GM18498 (cell line): ENCODE results near the gene SPAG5.

Experiments
- ATAC-seq: cut with Tn5 transposase; IDR thresholded peaks from one replicate; pipeline ENCODE4 v1.9.1; 2021; ENCODE audit warnings: mild to moderate bottlenecking, moderate library complexity; ENCODE audit not compliant: unreplicated experiment

Gene SPAG5

DNA sequence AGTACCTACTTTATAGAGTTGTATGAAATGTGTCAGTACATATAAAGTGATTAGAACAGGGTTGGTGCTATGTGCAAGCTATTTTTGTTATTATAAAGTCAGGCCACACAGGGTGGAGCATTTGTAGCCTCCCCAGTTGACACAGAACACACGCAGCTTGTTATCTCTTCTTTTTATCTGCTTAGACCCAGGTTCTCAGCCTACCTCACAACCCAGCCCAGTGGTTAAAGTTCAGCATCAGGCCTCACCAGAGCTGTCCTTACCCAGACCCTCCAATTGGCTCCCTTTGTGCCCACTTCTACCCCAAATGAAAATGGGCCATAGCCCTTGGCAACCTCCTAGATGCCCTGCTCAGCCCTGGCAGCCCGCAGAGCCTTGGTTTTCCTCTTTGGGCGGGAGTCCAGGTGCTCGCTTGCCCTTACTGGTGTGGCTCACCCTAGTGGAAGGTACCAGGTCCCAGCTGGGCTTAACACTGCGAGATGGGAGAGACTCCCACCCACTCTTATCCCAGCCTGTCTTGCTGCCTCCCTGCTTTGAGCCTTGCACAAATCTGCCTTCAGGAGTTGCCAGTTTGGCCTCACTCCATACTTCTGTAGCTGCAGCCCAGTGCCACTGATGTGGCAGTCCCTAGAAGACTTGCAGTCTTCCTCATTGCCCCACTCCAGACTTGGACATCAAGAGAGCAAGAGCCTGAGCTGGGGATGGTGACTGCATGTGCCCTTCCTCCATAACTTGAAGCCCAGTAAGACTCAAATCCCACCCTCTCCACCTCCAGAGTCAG is 26.4 kb downstream of the SPAG5 start:
- ATAC-seq: no peak

DNA sequence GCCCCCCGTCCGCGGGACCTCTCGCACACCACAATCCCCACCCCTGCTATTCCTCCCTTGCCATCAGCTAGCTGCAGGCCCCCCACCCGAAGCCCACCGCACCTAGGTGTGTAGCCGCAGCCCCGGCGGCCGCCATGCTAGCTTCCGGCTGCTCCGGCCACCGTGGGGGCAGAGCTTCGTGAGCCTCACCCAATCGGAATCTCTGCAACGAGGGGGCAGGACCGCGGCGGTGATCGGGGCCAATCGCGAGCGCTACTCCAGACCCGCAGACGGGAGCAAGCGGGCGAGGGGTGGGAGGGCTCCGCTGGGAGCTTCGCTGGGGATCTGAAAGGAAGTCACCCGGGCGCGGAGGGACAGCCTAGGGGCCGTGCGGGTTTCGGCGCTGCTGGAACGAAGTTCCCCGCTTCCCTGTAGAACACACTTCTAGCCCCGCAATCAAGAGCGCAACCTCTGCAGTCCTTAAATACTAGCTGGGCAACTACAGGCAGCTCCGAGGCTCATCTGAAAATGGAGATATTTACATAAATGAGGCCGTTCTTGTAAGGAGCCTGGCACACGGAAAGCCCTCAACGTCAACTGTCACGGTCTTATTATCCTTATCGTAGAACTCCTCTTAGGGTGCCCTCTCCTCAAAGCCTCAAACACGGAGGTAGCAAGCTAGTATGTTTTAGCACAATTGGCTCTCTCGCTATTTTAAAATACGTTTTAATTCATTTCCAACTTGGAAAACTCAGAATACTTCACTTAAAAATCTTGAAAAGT is 27.3 kb downstream of the SPAG5 start, which contains the start of gene PIGS:
TSS of gene PIGS (minus strand) at position 164 of the 762 bp plus-strand sequence. CDS start at position 136, 28 bp downstream.
- ATAC-seq: peak; percentile 82

DNA sequence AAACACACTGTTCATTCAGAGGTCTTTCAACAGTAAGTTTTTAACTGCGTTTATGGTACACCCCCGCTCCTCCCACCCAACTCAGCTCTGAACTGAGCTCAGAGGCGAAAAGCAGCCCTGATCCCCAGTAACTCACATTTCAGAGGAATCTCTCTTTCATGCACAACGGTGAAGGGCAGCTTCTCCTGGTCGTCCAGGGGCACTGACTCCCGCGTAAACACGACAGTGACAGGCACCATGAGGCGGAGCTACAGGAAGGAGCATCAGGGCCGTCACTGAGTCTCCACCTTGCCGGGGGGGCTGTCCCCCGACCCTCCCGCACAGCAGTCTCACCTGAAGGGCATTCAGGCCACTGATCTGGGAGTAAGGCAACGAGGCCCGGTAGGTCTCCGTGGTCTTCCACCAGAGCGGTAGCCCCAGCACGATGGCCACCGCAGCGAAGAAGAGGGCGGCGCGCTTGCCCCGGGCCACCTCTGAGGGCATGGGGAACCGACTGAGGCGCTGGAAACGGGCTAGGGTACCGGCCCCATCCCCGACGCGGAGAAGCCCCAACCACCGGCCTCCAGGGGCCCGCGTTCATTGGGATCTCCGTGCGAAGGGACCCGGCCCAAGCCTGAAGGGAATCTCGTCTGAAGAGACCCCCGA is 28.0 kb downstream of the SPAG5 start:
- peak; percentile 39 for ATAC-seq

DNA sequence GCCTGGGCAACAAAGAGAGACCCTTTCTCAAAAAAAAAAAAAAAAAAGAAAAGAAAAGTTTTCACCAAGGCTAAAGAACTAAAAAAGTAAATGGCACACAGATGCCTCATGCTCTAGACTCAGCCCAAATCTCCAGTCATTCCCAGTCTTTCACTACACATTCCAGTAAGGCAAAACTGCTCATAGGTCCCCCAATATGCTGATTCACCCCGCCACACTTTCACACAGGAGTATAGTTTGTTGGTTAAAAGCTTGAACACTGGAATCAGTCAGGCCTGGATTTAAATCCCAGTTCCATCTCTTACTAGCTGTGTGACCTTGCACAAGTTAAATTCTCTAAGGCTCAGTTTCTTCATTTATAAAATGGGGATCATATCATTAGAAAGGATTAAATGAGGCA is 29.4 kb downstream of the SPAG5 start:
- no peak for ATAC-seq

DNA sequence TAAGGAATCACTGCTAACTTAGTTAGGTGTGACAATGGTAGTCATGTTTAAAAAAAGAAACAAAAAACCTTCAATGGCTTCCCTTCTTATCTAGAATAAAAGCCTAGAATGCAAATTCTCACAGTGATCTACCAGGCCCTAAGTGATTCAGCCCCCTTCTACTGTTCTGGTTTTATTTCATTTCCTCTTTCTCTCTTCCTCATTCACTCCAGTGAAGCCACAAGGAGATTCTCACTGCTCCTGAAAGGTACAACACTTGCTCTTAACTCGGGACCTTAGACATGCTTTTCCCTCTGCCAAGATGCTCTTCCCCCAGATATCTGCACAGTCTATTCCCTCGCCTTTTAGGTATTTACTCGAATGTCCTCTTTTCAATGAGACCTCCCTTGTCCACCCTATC is 31.2 kb downstream of the SPAG5 start:
- no peak for ATAC-seq

DNA sequence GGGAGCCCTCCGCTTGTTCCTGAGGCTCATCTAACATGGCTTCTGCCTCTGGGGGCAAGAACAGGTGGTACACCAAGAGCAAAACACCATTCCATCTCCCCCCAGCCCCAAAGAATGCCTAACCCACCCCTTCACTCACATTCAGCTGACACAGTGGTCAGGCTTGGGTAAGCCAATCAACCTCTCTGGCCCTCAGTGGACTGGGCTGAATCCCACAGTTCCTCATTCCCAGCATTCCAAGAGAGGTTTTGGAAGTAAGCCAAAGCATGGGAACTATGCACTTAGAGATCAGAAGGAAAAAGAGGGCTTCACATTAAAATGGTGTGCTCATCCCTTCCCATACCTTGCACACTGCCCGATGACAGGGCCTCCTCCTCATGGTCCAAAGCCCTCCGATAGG is 35.4 kb downstream of the SPAG5 start:
- no peak for ATAC-seq

DNA sequence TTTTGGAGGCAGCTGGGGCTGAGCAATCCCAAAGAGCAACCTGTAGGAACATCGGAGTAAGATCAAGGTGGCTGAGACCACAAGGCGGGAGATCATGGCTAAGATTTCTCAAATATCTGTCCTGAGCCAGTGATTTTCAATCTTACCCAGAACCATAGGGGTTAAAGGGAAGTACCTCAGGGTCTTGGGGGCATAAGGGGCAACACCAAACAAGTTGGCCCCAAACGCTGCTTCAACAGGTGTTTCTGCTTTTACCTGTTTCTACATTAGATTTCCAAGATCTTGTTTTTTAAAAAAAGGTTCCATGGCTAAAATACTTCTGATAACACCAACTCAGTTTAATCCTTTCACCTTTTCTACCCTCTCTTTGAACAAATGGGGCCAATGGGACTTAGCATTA is 43.8 kb downstream of the SPAG5 start:
- no peak for ATAC-seq

DNA sequence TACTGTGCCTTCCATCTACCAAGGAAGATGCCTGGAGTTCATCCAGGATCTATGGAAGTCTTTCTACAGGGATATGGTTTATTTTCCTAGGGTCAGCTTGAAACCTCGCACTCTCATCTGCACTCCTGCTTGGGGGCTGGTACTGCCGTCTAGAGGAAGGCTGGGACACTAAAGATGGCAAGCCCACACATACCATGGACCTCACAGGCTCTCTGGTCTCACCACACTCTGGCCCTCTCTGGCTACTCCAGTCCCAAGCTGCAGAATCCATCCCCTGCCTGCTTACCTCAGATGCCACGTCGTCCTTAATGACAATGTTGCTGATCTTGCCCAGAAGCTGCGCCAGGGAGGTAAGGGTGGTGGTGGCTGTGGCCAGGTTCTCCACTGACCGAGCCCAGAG is 44.3 kb downstream of the SPAG5 start:
- no peak for ATAC-seq

DNA sequence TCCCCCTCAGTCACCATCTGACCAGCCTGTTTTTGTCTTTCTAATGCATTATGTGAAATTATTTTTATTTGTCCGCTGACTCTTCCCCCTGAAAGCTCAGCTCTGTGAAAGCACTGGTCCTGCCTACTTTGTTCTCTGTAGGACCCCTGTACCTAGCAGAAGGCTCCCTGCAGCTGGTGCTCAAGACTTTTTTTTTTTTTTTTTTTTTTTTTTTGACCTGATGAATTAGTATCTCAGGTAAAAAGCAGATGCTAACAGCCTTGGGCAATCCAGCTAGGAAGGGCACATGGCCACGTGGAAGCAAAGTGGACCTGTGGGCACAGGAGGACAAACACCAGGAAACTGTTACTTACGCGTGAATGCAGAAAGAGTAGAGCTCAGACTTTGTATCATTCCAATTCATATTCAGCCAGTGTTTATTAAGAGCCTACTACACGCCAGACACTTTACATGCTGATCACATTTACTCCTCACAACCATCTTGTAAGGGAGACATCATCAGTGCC is 45.8 kb downstream of the SPAG5 start:
- ATAC-seq: no peak

DNA sequence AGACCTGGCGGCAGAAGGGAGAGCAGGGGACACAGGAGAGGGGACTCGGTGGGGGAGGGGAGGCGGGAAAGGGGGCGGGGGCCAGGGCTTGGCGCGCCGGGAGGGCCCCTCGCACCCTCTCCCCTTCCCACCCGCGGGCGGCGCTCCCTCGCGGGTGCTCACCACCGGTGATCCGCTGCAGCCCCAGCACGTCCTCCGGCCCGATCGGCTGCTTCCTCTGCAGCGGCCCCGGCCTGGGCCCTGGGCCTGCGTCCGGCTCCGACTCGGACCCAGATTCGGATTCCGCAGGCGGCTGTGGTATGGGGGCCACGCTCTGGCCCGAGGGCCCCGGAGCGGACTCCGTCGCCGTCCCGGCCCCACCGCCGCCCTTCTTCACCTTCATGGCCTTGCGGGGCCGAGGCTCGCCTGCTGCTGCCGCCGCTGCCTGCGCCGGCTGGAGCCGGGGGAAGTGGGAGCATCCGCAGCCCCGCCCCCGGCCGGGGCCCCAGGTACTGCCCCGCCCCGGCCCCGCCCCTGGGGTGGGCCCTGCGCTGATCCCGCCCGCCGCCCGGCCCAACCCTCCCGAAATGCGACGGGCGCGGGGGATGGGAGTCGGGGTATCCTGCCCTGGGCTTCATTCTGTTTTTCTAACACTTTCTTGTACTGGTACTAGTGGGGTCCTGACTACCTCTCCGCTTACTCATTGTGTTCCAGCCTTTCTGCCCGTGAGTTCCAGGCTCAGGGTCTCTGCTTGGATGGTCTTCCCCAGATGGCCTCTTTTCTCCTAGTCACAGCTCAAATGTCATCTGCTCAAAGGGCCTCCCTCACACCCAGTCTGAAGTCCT is 46.4 kb downstream of the SPAG5 start, which contains the start of gene UNC119:
TSS of gene UNC119 (minus strand) at position 449 of the 824 bp plus-strand sequence. CDS start at position 382, 67 bp downstream.
- ATAC-seq: peak; percentile 74

DNA sequence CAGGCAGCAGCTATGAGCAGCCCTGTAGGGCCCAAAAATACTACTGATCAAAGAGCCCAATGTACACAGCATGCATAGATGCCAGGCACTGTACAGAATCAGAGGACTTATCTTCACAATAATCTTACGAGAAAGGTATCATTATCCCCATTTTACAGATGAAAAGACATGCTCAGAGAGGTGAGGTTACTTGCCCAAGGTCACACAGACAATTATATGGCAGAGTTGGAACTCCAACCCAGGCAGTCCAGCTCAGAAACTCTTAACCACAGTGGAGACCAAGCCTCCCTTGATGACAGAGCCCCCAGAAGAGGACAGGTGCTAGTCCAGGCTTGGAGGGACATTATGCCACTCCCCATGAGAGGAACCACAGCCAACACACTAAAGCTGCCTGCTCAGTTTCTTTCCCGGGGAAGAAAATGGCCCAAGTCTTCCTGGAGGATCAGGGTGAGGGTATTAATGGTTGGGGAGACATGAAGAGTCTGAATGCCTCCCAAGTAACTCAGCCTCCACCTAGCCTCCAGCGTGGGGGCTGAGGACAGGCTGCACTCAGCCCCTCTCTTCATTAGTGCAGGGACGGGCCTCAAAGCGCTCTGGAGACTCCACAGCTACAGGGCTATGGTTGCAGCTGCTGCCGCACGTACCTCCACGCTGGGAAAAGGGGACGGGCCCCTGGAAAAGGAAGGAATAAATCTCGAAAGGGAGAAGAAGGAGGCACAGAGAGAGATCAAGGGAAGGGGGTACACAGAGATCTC is 47.2 kb downstream of the SPAG5 start:
- no peak for ATAC-seq

DNA sequence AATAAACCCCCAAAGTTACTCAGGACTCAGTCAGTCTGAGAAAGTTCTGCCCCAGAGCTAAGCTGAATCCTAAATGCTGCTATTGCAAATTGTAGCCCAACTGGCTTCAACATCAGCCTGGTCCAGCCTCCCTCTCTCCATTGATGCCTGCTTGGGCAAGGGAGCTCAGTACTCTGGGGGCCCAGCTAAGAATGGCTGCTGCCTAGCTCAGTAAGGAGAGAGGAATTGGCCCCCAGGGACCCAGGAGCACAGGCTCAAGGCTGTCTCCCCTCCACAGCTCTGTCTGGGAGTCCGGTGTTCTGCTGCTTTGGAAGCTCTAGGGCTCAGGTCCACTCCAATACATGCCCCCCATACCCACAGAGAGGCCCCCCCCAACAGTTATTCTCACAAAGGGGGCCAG is 48.0 kb downstream of the SPAG5 start:
- ATAC-seq: no peak

DNA sequence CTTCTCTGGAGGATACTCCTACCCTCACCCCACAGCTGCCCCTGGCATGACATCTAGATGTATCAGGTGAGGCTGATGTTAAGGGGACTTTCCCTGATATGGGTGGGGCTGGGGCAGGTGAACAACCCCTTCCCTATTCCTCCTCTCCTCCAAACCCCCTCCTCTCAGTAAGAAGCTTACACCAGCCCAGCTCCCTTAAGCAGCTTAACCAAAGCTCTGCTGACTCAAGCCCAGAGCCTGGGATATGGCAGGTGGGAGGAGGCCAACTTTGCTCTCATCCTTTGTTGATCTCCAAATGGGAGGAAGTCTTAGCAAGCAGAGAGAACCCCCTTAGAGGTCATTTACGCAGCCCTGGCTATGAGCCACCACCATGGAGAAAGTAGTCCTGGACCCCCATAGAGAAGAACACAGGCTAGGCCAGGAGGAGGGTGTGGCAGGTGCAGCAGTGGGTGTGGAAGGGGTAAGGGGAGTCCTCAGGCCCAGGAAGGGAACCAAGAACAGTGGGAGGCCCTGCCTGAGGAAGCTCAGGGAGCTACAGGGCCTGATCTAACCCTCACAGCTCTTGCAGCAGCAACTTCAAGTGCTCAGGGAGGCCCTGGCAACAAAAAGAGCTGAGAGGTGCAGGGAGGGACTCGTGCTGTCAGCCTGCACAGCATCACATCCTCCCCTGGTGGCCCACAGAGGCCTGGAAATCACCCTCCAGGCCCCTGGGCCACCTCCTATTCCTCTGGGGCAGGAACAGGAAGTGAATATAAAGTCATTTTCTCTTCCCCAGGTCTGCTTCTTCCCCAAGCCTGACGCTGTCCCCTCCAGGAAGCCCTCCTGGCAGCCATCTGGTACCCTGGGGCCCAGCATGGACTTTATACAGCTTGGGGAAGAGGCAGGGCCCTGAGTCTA is 49.3 kb downstream of the SPAG5 start:
- peak; percentile 34 for ATAC-seq

DNA sequence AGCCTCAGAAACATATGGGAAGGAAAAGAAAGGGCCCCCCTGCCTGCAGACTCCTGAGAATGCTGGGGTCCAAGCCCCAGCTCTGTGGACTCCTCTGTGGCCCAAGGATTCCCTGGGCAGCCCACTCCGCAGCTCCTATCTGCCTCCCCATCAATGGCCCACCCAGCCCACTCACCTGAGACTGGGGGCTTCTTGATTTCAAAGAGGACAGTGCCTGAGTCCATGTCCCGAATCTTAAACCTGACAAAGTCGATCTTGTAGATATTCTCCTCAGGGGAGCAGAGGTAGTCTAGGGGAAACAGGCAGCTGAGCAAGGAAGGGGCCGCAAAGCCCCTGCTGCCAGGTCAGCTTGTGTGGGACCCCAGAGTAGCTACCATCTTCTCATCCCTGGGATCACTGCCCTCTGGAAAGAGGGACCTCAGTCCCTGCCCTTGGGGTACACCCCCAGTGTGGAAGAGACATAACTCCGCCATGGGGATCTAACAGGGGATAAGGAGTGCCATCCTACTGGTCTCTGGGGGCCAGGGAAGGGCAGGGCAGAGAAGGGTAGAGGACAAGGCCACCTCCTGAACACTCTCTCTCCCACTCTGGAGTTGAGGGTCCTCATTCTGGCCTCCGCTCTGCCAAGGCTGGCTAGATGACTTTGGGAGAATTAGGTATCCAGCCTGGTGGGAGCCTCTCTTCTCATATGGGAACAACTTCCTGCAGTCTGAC is 50.3 kb downstream of the SPAG5 start:
- no peak for ATAC-seq

DNA sequence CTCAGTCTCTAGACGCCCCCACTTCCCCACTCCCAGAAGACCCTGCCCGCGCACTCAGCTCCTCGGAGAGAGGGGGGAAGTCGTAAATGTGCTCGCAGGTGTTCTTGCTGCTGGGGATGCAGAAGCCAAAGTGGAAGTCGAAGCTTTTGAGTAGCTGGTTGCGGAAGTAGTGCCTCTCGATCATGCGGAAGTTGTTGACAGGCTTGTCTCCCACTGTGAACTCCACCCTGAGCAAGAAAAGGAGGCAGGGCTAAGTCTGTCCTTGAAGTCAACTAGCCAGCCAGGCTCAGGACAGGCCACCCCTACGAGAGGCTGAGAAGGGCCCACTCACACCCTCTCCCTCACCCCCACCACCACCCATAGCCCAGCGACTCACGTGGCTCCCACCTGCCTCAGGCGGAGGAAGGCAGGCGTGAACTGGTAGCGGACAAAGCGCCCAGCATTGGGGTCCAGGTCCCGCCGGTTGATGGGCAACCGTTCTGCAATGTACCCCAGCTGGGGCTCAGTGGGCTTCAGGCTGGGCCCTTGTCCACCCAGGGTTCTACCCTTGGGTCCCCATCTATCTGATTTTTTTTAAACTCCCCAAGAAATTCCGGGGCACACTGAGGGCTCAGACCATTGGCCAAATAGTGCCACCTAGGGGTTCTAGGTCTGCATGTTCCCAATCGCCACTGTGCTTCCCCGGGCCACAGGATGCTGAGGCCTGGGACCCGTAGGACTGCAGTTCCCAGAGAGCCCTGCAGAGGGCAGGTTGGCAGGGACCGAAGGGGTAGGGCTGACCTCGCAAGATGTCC is 51.0 kb downstream of the SPAG5 start:
- ATAC-seq: peak; percentile 39

DNA sequence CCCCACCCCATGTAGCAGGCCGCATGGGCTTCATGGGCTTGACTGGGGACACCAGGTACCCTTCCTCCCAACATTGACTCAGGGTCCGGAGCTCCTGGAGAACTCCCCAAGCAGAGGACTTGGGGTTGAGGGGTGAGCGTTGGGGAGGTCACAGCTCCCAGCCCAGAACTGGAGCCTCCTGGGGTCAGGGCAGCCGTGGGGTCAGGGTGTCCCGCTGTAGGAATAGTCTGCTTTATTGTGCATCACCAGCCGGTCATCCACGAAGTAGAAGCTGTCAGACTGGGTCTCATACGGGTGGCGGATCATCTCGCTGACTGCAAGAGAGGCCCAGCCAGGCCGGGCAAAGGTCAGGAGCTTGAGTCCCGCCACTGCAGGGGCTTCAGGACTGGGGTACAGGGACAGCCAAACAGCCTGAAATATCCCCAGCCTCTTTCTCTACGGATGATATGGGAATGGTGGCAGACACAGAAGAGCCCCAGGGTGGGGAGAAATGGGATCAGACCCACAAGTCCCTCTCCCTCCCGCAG is 51.7 kb downstream of the SPAG5 start:
- no peak for ATAC-seq

DNA sequence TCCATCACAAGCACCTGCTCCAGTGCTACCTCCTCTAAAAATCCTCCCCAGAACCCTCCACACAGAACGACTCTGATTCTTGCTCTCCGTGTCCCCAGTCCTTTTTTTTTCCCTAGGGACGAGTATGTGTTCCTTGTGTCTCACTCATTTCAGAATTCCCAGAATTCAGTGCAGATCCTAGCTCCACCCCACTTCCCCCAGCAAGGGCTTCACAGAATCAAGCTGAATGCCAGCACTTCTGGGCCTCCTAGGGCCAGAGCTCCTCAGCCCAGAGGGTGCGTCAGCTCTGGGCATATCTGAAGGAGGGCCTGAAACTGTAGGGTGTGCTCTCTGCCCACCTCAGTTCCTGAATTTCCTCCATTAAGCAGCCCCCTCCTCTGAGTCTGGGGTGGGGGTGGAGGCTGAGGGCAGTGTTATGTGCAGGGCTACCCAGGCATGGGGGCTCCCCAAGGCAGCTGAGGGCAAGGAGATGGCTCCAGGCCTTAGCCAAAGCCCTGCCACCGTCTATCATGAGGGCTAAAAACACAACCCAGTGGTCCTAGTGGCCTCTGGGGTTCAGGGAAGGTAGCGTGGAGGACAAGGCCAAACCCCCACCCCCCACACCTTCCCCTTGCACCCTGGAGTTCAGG is 52.9 kb downstream of the SPAG5 start:
- ATAC-seq: no peak
